Ascending aorta (tissue), 2 donors: ENCODE data around the gene CCDC188. TPM values are rescaled to one million over a fixed set of nuclear protein-coding genes. Genes with fewer than 3 reads are reported as not detected.

Experiments used
- DNase-seq, 2 donors: peaks; one replicate each; pipeline ENCODE4 v3.0.0-alpha.2; 2019; ENCODE audit warnings: low spot score in 2 of 2
- H3K27ac ChIP-seq, 2 donors: fragments of 200-600 bp; sonication (generic); one replicate each; pipeline ENCODE4 v1.5.1; 2016 to 2017; ENCODE audit warnings: mild to moderate bottlenecking in 1 of 2
- H3K27me3 ChIP-seq: fragments of 200-600 bp; sonication (generic); one replicate; pipeline ENCODE4 v1.5.1; 2017
- H3K36me3 ChIP-seq, 2 donors: fragments of 200-600 bp; sonication (generic); one replicate each; pipeline ENCODE4 v1.5.1; 2016
- H3K4me1 ChIP-seq, 2 donors: fragments of 200-600 bp; sonication (generic); one replicate each; pipeline ENCODE4 v1.5.1; 2016 to 2017; ENCODE audit warnings: mild to moderate bottlenecking in 1 of 2
- H3K4me3 ChIP-seq, 2 donors: fragments of 200-600 bp; sonication (generic); one replicate each; pipeline ENCODE4 v1.5.1; 2016 to 2017; ENCODE audit warnings: mild to moderate bottlenecking in 1 of 2
- H3K9me3 ChIP-seq, 2 donors: fragments of 200-600 bp; sonication (generic); one replicate each; pipeline ENCODE4 v1.5.1; 2016
- CTCF ChIP-seq, 3 experiments: fragments of 200-600 bp in 2 of 3; fragments of 450-650 bp in 1 of 3; sonication (generic) in 2 of 3; IDR thresholded peaks; one replicate each; pipeline ENCODE4 v1.5.1; 2016 to 2019; ENCODE audit warnings: antibody characterized with exemption in 3 of 3, mild to moderate bottlenecking in 1 of 3, moderate library complexity in 1 of 3
- intact Hi-C: fragments of 100-400 bp; cut with DNase I; formaldehyde crosslinking; loops from one replicate; pipeline ENCODE4 v1.15.1; 2023
- total RNA-seq: library from RNA; depleted of rRNA; stranded (reverse); fragments of >200 nt; gene quantifications from one replicate; pipeline ENCODE4 v1.1.0, GENCODE V29; 2016

The CCDC188 gene
- total RNA-seq, 1 donor from 2014 or later, result not detected

- Histone ChIP-seq H3K4me1 (no peaks in the 10 kb centered on the region), H3K4me3 (no peak overlapping the region), H3K9me3 (no peaks in the 10 kb centered on the region), H3K27ac (no peak overlapping the region), H3K27me3 (no peaks in the 10 kb centered on the region), H3K36me3 (peaks cover 9 to 18% of the 10 kb centered on the region in 2 donors)
- TF ChIP-seq CTCF (IDR thresholded peaks at IDR 0.05), result no peak
- DNase-seq, result no peak
- intact Hi-C loops, result no loop called here
Observed at GRCh38 chr22:20148414-20148813, 2.4 kb downstream of the CCDC188 start.

- Histone ChIP-seq H3K36me3 (peaks cover 17 to 24% of the 10 kb centered on the region in 2 donors), H3K4me1 (no peaks in the 10 kb centered on the region), H3K27ac (no peak overlapping the region), H3K27me3 (no peaks in the 10 kb centered on the region), H3K9me3 (no peaks in the 10 kb centered on the region), H3K4me3 (no peak overlapping the region)
- intact Hi-C loops, result no loop called here
- DNase-seq, result no peak
- TF ChIP-seq CTCF (IDR thresholded peaks at IDR 0.05), result no peak
Observed at GRCh38 chr22:20147237-20147988, 3.4 kb downstream of the CCDC188 start.

- H3K4me1 ChIP-seq, result no peaks in the 10 kb centered on the region
- H3K4me3 ChIP-seq, result no peak overlapping the region
- H3K36me3 ChIP-seq, result peaks cover 17 to 24% of the 10 kb centered on the region in 2 donors
- no peak for DNase-seq
- TF ChIP-seq CTCF (IDR thresholded peaks at IDR 0.05), result no peak
- H3K27ac ChIP-seq, result no peak overlapping the region
- intact Hi-C loops, result no loop called here
- no peaks in the 10 kb centered on the region for H3K9me3 ChIP-seq
- H3K27me3 ChIP-seq, result no peaks in the 10 kb centered on the region
Observed at GRCh38 chr22:20146777-20147176, 4.1 kb downstream of the CCDC188 start.

GRCh38 chr22:20145832-20146223, 5.0 kb downstream of the CCDC188 start:
- Histone ChIP-seq H3K9me3 (no peaks in the 10 kb centered on the region), H3K36me3 (peaks cover 20 to 29% of the 10 kb centered on the region in 2 donors), H3K4me1 (no peaks in the 10 kb centered on the region), H3K27me3 (no peaks in the 10 kb centered on the region), H3K4me3 (no peak overlapping the region), H3K27ac (no peak overlapping the region)
- intact Hi-C loops, result no loop called here
- no peak for TF ChIP-seq CTCF (IDR thresholded peaks at IDR 0.05)
- no peak for DNase-seq

- H3K4me3 ChIP-seq, result no peak overlapping the region
- peaks cover 20 to 31% of the 10 kb centered on the region in 2 donors for H3K36me3 ChIP-seq
- TF ChIP-seq CTCF (IDR thresholded peaks at IDR 0.05), result no peak
- no peaks in the 10 kb centered on the region for H3K9me3 ChIP-seq
- no peaks in the 10 kb centered on the region for H3K4me1 ChIP-seq
- H3K27me3 ChIP-seq, result no peaks in the 10 kb centered on the region
- no peak overlapping the region for H3K27ac ChIP-seq
- no peak for DNase-seq
- intact Hi-C loops, result no loop called here
Observed at GRCh38 chr22:20145206-20145831, 5.5 kb downstream of the CCDC188 start.
